CD8-positive, alpha-beta memory T cell (primary cell): ENCODE measurements around the gene RPS25. TPM values are rescaled to one million over a fixed set of nuclear protein-coding genes. Genes with fewer than 3 reads are reported as not detected.
"Not testable (repeated sequence)": the region's sequence is repeated elsewhere in the genome, so short reads cannot be mapped to it uniquely, and the experiment has no call there.

Experiments used
- CTCF ChIA-PET: fragments of 350-600 bp; sonication (Branson Sonifier 250); formaldehyde crosslinking; loops from one replicate; lab custom pipeline; 2021; ENCODE audit warnings: antibody characterized with exemption; lab: Charles Lee
- POLR2A ChIA-PET: fragments of 350-600 bp; sonication (Branson Sonifier 250); formaldehyde crosslinking; loops from one replicate; lab custom pipeline; 2021; ENCODE audit warnings: antibody characterized with exemption; lab: Charles Lee
- DNase-seq, 5 donors: peaks; one replicate each; pipeline versions ENCODE4 v3.0.0 to v3.0.0-alpha.2; 2020 to 2022; ENCODE audit warnings: mixed read lengths in 1 of 5
- H3K27ac ChIP-seq: one replicate; pipeline ENCODE4 v1.7.0; 2013; ENCODE audit warnings: low read depth, mild to moderate bottlenecking, low read length, moderate library complexity
- H3K27me3 ChIP-seq: 2 replicates; pipeline ENCODE4 v1.7.0; 2013; ENCODE audit warnings: low read length, mild to moderate bottlenecking; ENCODE audit not compliant: insufficient read depth, poor library complexity, severe bottlenecking
- H3K36me3 ChIP-seq: 2 replicates; pipeline ENCODE4 v1.7.0; 2013; ENCODE audit warnings: mild to moderate bottlenecking, low read length, moderate library complexity; ENCODE audit not compliant: insufficient read depth
- H3K4me1 ChIP-seq: 2 replicates; pipeline ENCODE4 v1.7.0; 2013; ENCODE audit warnings: mild to moderate bottlenecking, low read length, moderate library complexity; ENCODE audit not compliant: insufficient read depth
- H3K4me3 ChIP-seq: 2 replicates; pipeline ENCODE4 v1.7.0; 2013; ENCODE audit warnings: mild to moderate bottlenecking, low read length
- H3K9me3 ChIP-seq: 2 replicates; pipeline ENCODE4 v1.7.0; 2013; ENCODE audit warnings: mild to moderate bottlenecking, low read length
- H3K27ac Mint-ChIP-seq, 8 donors: one replicate each; pipeline ENCODE4 v1.8.0; 2020 to 2021; ENCODE audit warnings: mixed read lengths in 8 of 8, mild to moderate bottlenecking in 6 of 8, inconsistent platforms in 3 of 8, moderate library complexity in 3 of 8
- H3K27me3 Mint-ChIP-seq, 2 donors: one replicate each; pipeline ENCODE4 v1.8.0; 2020 to 2021; ENCODE audit warnings: mixed read lengths in 2 of 2, mild to moderate bottlenecking in 1 of 2, moderate library complexity in 1 of 2
- H3K36me3 Mint-ChIP-seq, 3 donors: one replicate each; pipeline ENCODE4 v1.8.0; 2020 to 2021; ENCODE audit warnings: mixed read lengths in 3 of 3, inconsistent platforms in 1 of 3, mild to moderate bottlenecking in 1 of 3
- H3K4me1 Mint-ChIP-seq, 3 donors: one replicate each; pipeline ENCODE4 v1.8.0; 2020 to 2021; ENCODE audit warnings: mixed read lengths in 3 of 3, inconsistent platforms in 1 of 3, mild to moderate bottlenecking in 1 of 3
- H3K4me3 Mint-ChIP-seq, 7 donors: one replicate each; pipeline ENCODE4 v1.8.0; 2020 to 2021; ENCODE audit warnings: mixed read lengths in 7 of 7, mild to moderate bottlenecking in 6 of 7, moderate library complexity in 4 of 7, inconsistent platforms in 2 of 7
- H3K9me3 Mint-ChIP-seq, 5 donors: one replicate each; pipeline ENCODE4 v1.8.0; 2020 to 2022; ENCODE audit warnings: mixed read lengths in 5 of 5, mild to moderate bottlenecking in 3 of 5, moderate library complexity in 2 of 5, inconsistent platforms in 1 of 5
- polyA plus RNA-seq: library from polyadenylated mRNA; unstranded; fragments of 300-500 nt; fragmentation: Illumina TruSeq; gene quantifications from one replicate; pipeline ENCODE4 v1.2.3, GENCODE V29; 2021
- total RNA-seq, 2 experiments: library from RNA; stranded (reverse); gene quantifications; one replicate each; pipeline ENCODE4 v1.2.3, GENCODE V29; 2021

The RPS25 gene
- 1,000 to 10,000 TPM; 1,415 to 1,447 TPM for total RNA-seq
- 4,526 TPM for polyA plus RNA-seq

- Mint-ChIP-seq H3K9me3 (no peaks in the 10 kb centered on the region), H3K4me1 (peaks cover 38 to 74% (median 54%) of the 10 kb centered on the region in 3 donors), H3K4me3 (peak within 1 kb of the TSS; percentile 97 to 100 (median 99)), H3K27me3 (peaks cover 0 to 2% of the 10 kb centered on the region in 2 donors), H3K27ac (peak within 1 kb of the TSS; percentile 97 to 100 (median 100)), H3K36me3 (peaks cover 6 to 84% (median 12%) of the 10 kb centered on the region in 3 donors)
- ChIA-PET CTCF (interaction anchor here (0.6 to 2.9 kb wide), 7 partner anchors 10 to 77 kb away, joined by 3 to 11 read pairs (median 5); partner anchors contain the start of gene CENATAC), POLR2A (interaction anchor here (0.6 to 2.9 kb wide), 18 partner anchors 10 to 618 kb away, joined by 3 to 23 read pairs (median 4); partner anchors contain the start of genes C2CD2L, CENATAC, DPAGT1 and HINFP)
- Histone ChIP-seq H3K27me3 (no peaks in the 10 kb centered on the region), H3K4me3 (peak within 1 kb of the TSS; percentile 83), H3K4me1 (peaks cover 41% of the 10 kb centered on the region), H3K9me3 (no peaks in the 10 kb centered on the region), H3K27ac (peak within 1 kb of the TSS; percentile 94), H3K36me3 (peaks cover 45% of the 10 kb centered on the region)
- peak; percentile 91 to 97 (median 96) for DNase-seq
Measured at GRCh38 chr11:119018074-119018938, at the start of gene RPS25, which contains the start of gene TRAPPC4. RPS25 (minus strand) TSS chr11:119018343; CDS start chr11:119018284, 59 bp downstream. TRAPPC4 (plus strand) TSS chr11:119018766; CDS start chr11:119018796, 30 bp downstream.

GRCh38 chr11:119067371-119068222 is 49.5 kb upstream of the RPS25 start, which contains the start of gene VPS11:
VPS11 (plus strand) TSS chr11:119067818; CDS start chr11:119067824, 6 bp downstream.
- H3K27me3 ChIP-seq: no peaks in the 10 kb centered on the region
- peak within 1 kb of the TSS; percentile 95 to 100 (median 98) for H3K27ac Mint-ChIP-seq

GRCh38 chr11:119065369-119065768 is 47.2 kb upstream of the RPS25 start:
- no peaks in the 10 kb centered on the region for H3K27me3 Mint-ChIP-seq
- no peak overlapping the region for H3K27ac ChIP-seq
- peaks cover 0 to 28% (median 5%) of the 10 kb centered on the region in 3 donors for H3K36me3 Mint-ChIP-seq
- peak overlapping the region in 5 of 7 donors; percentile 47 to 74 (median 55) for H3K4me3 Mint-ChIP-seq
- ChIA-PET CTCF (interaction anchor here (1.0 to 3.1 kb wide), 4 partner anchors 9 to 131 kb away, joined by 3 to 23 read pairs (median 12); partner anchors contain the start of genes HMBS and HYOU1), POLR2A (interaction anchor here (0.6 to 1.6 kb wide), 3 partner anchors 29 to 63 kb away, joined by 3 to 7 read pairs (median 4); partner anchors contain the start of gene DPAGT1)
- no peak overlapping the region for H3K4me3 ChIP-seq
- peaks cover 10% of the 10 kb centered on the region for H3K36me3 ChIP-seq
- DNase-seq: peak in 3 of 5 donors; percentile 34 to 61 (median 43)
- peaks cover 28% of the 10 kb centered on the region for H3K4me1 ChIP-seq
- H3K9me3 ChIP-seq: no peaks in the 10 kb centered on the region
- H3K9me3 Mint-ChIP-seq: no peaks in the 10 kb centered on the region
- H3K27me3 ChIP-seq: no peaks in the 10 kb centered on the region
- H3K27ac Mint-ChIP-seq: peak overlapping the region; percentile 60 to 100 (median 92)
- peaks cover 32 to 54% (median 42%) of the 10 kb centered on the region in 3 donors for H3K4me1 Mint-ChIP-seq

More at GRCh38 chr11:119067371-119068222, 49.5 kb upstream of the RPS25 start, which contains the start of gene VPS11:
- ChIA-PET CTCF (interaction anchor here (0.8 to 3.1 kb wide), 16 partner anchors 10 to 141 kb away, joined by 3 to 23 read pairs (median 6); partner anchors contain the start of genes BCL9L, C2CD2L, CBL and HINFP), POLR2A (interaction anchor here (0.6 to 2.5 kb wide), 13 partner anchors 10 to 142 kb away, joined by 3 to 34 read pairs (median 5); partner anchors contain the start of genes BCL9L, C2CD2L, CBL and DPAGT1)
- H3K27me3 Mint-ChIP-seq: no peaks in the 10 kb centered on the region
- H3K4me1 ChIP-seq: peaks cover 28% of the 10 kb centered on the region
- H3K4me3 ChIP-seq: peak within 1 kb of the TSS; percentile 97
- peak within 1 kb of the TSS; percentile 90 to 99 (median 94) for H3K4me3 Mint-ChIP-seq
- H3K36me3 Mint-ChIP-seq: peaks cover under 1 to 44% (median 6%) of the 10 kb centered on the region in 3 donors
- H3K4me1 Mint-ChIP-seq: peaks cover 32 to 52% (median 42%) of the 10 kb centered on the region in 3 donors
- peak; percentile 96 to 99 (median 98) for DNase-seq
- H3K27ac ChIP-seq: peak within 1 kb of the TSS; percentile 88
- H3K9me3 Mint-ChIP-seq: no peaks in the 10 kb centered on the region
- no peaks in the 10 kb centered on the region for H3K9me3 ChIP-seq
- H3K36me3 ChIP-seq: peaks cover 28% of the 10 kb centered on the region

GRCh38 chr11:119062779-119063178 is 44.6 kb upstream of the RPS25 start:
- Mint-ChIP-seq H3K27me3 (no peaks in the 10 kb centered on the region), H3K9me3 (no peaks in the 10 kb centered on the region), H3K4me1 (peaks cover 23 to 43% (median 32%) of the 10 kb centered on the region in 3 donors), H3K36me3 (peaks cover 0 to 13% (median 0%) of the 10 kb centered on the region in 3 donors), H3K27ac (no peak overlapping the region), H3K4me3 (peak overlapping the region in 2 of 7 donors; percentile 16 to 66)
- H3K36me3 ChIP-seq: no peaks in the 10 kb centered on the region
- H3K4me1 ChIP-seq: peaks cover 21% of the 10 kb centered on the region
- no peaks in the 10 kb centered on the region for H3K27me3 ChIP-seq
- H3K9me3 ChIP-seq: no peaks in the 10 kb centered on the region
- no peak overlapping the region for H3K4me3 ChIP-seq
- no peak overlapping the region for H3K27ac ChIP-seq
- ChIA-PET POLR2A (no interaction called here), CTCF (interaction anchor here (1.2 to 2.0 kb wide), 3 partner anchors 23 to 53 kb away, joined by 4 to 8 read pairs (median 4); no protein-coding TSS in a partner anchor)
- DNase-seq: no peak

GRCh38 chr11:119061256-119061655 is 43.1 kb upstream of the RPS25 start:
- H3K36me3 Mint-ChIP-seq: peaks cover 0 to 14% (median 0%) of the 10 kb centered on the region in 3 donors
- H3K9me3 ChIP-seq: no peaks in the 10 kb centered on the region
- peak overlapping the region in 2 of 8 donors; percentile 56 to 73 for H3K27ac Mint-ChIP-seq
- H3K4me1 Mint-ChIP-seq: peaks cover 20 to 38% (median 26%) of the 10 kb centered on the region in 3 donors
- no peaks in the 10 kb centered on the region for H3K27me3 ChIP-seq
- peaks cover 17% of the 10 kb centered on the region for H3K4me1 ChIP-seq
- DNase-seq: no peak
- POLR2A ChIA-PET: no interaction called here
- H3K4me3 ChIP-seq: no peak overlapping the region
- H3K9me3 Mint-ChIP-seq: no peaks in the 10 kb centered on the region
- H3K36me3 ChIP-seq: no peaks in the 10 kb centered on the region
- H3K27ac ChIP-seq: no peak overlapping the region
- H3K4me3 Mint-ChIP-seq: peak overlapping the region in 1 of 7 donors; percentile 52
- CTCF ChIA-PET: interaction anchor here (2.0 kb wide), 1 partner anchor 24 kb away, joined by 8 read pairs; no protein-coding TSS in a partner anchor
- no peaks in the 10 kb centered on the region for H3K27me3 Mint-ChIP-seq

- CTCF ChIA-PET, H3K9me3 Mint-ChIP-seq, H3K27ac ChIP-seq, H3K9me3 ChIP-seq, H3K27ac Mint-ChIP-seq, H3K27me3 Mint-ChIP-seq, H3K4me3 ChIP-seq, DNase-seq, H3K27me3 ChIP-seq, POLR2A ChIA-PET: not testable (repeated sequence)
- Mint-ChIP-seq H3K4me1 (peaks cover 28 to 39% (median 29%) of the 10 kb centered on the region in 3 donors), H3K36me3 (peaks cover 0 to 34% (median 2%) of the 10 kb centered on the region in 3 donors), H3K4me3 (peak overlapping the region in 1 of 7 donors; percentile 29)
- peaks cover 22% of the 10 kb centered on the region for H3K4me1 ChIP-seq
- peaks cover 12% of the 10 kb centered on the region for H3K36me3 ChIP-seq
Measured at GRCh38 chr11:119059128-119059527, 41.0 kb upstream of the RPS25 start.
